Nephron progenitor cell (in vitro differentiated cells): Measurements from ENCODE around the gene RAB3GAP1.

ENCODE experiments used
- DNase-seq: peaks from one replicate; pipeline ENCODE4 v3.0.0; 2021
- H3K27ac Mint-ChIP-seq: 2 replicates; pipeline ENCODE4 v1.8.0; 2021; ENCODE audit warnings: mild to moderate bottlenecking, moderate library complexity, mixed read lengths
- H3K27me3 Mint-ChIP-seq: 2 replicates; pipeline ENCODE4 v1.8.0; 2021; ENCODE audit warnings: mild to moderate bottlenecking, low read depth, mixed read lengths; ENCODE audit not compliant: poor library complexity
- H3K36me3 Mint-ChIP-seq: 2 replicates; pipeline ENCODE4 v1.8.0; 2021; ENCODE audit warnings: low read depth, mixed read lengths
- H3K4me1 Mint-ChIP-seq: 2 replicates; pipeline ENCODE4 v1.8.0; 2021; ENCODE audit warnings: mixed read lengths
- H3K4me3 Mint-ChIP-seq: 2 replicates; pipeline ENCODE4 v1.8.0; 2021; ENCODE audit warnings: mild to moderate bottlenecking, moderate library complexity, mixed read lengths
- H3K9me3 Mint-ChIP-seq: 2 replicates; pipeline ENCODE4 v1.8.0; 2021; ENCODE audit warnings: mild to moderate bottlenecking, moderate library complexity, mixed read lengths
- CTCF ChIP-seq: fragments of 200-600 bp; sonication (generic); IDR thresholded peaks from 2 replicates; pipeline ENCODE4 v1.5.0; 2021; ENCODE audit warnings: antibody characterized with exemption

RAB3GAP1 gene

GRCh38 chr2:135093193-135093592 is 41.1 kb downstream of the RAB3GAP1 start:
- Mint-ChIP-seq H3K4me1 (no peaks in the 10 kb centered on the region), H3K36me3 (peaks cover 40% of the 10 kb centered on the region), H3K27ac (peak overlapping the region; percentile 12), H3K9me3 (peaks cover 13% of the 10 kb centered on the region), H3K4me3 (no peak overlapping the region), H3K27me3 (no peaks in the 10 kb centered on the region)
- no peak for TF ChIP-seq CTCF
- no peak for DNase-seq

DNA sequence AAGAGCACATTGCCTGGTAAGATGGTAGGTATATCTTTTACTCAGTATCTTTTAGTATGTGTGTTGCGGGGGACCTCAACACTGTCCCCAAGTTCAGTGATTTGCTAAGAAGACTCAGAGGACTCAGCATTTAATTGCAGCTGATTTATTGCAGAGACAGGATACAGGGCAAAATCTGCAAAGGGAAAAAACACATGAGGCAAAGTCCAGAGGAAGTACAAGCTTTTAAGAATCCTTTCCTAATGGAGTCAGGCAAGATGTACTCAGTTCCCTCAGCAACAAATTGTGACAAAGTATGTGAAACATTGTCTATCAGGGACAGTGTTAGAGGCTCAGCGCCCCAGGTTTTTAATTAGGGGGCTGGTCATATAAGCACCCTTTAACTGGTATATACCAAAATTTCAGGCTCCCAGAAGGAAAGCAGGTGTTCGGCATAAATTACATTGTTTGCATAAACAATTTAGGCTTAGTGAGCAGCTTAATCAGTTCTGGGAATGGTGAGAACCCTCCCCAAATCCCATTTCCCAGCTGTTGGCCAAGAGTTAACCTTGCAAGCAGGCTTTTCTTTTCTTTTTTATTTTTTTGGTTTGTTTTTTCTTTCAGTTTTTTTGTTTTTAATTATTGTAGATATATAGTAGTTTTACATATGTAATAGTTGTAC is 41.7 kb downstream of the RAB3GAP1 start:
- Mint-ChIP-seq H3K9me3 (peaks cover 9% of the 10 kb centered on the region), H3K4me3 (no peak overlapping the region), H3K4me1 (no peaks in the 10 kb centered on the region), H3K27me3 (no peaks in the 10 kb centered on the region), H3K36me3 (peaks cover 37% of the 10 kb centered on the region), H3K27ac (no peak overlapping the region)
- no peak for DNase-seq
- no peak for TF ChIP-seq CTCF

- Mint-ChIP-seq H3K4me1 (no peaks in the 10 kb centered on the region), H3K4me3 (no peak overlapping the region)
- TF ChIP-seq CTCF, result no peak
These were observed 42.4 kb downstream of the RAB3GAP1 start for GRCh38 chr2:135094508-135094907.

DNA sequence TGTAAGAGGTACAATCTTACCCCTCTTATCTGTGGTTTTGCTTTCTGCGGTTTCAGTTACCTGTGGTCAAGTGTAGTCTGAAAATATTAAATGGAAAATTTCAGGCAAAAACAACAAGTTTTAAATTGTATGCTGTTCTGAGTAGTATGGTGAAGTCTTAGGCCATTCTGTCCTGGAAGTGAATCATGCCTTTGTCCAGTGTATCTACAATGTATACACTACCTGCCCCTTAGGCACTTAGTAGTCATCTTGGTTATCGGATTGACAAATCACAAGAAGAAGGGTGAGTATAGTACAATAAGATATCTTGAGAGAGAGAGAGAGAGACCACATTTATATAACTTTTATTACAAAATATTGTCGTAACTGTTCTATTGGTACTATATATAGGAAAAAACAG is 43.5 kb downstream of the RAB3GAP1 start:
- TF ChIP-seq CTCF, result no peak
- H3K4me3 Mint-ChIP-seq, result no peak overlapping the region
- H3K4me1 Mint-ChIP-seq, result no peaks in the 10 kb centered on the region
- no peak overlapping the region for H3K27ac Mint-ChIP-seq
- H3K36me3 Mint-ChIP-seq, result peaks cover 29% of the 10 kb centered on the region
- H3K9me3 Mint-ChIP-seq, result no peaks in the 10 kb centered on the region
- DNase-seq, result no peak
- no peaks in the 10 kb centered on the region for H3K27me3 Mint-ChIP-seq

More at GRCh38 chr2:135094508-135094907, 42.4 kb downstream of the RAB3GAP1 start:
- no peak for DNase-seq
- H3K27me3 Mint-ChIP-seq, result no peaks in the 10 kb centered on the region
- H3K9me3 Mint-ChIP-seq, result peaks cover 2% of the 10 kb centered on the region
- H3K36me3 Mint-ChIP-seq, result peaks cover 30% of the 10 kb centered on the region
- no peak overlapping the region for H3K27ac Mint-ChIP-seq

DNA sequence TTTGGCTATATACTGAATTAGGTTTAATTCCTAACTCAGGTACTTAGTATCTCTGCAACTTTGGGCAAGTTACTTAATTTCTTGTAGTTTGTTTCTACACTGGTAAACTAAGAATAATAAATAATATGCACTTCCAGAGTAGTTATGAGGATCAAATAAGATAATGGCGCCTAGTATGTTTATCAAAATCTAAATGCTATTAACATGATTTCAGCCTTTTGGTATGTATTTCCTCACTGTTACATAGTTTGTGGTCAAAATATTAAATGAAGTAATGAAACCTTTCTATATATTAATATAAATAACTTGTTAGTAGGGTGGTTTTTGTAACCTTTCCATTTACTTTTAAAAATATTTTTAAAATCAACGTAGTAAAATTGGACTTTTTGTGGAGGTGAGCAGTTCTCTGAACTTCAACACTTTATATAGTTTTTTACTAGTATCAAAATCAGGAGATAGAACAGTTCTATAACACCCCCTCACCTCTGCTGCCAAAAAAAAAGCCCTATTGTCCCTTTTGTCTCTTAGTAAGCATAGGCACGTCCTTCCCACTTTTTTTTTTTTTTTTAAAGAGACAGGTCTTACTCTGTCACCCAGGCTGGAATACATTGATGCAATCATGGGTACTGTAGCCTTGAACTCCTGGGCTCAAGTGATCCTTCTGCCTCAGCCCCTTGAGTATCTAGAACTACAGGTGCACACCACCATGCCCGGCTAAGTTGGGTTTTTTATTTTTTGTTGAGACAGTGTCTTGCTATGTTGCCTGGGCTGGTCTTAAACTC is 44.8 kb downstream of the RAB3GAP1 start:
- Mint-ChIP-seq H3K36me3 (peaks cover 37% of the 10 kb centered on the region), H3K4me3 (no peak overlapping the region), H3K27ac (no peak overlapping the region), H3K27me3 (no peaks in the 10 kb centered on the region), H3K9me3 (peaks cover 2% of the 10 kb centered on the region), H3K4me1 (no peaks in the 10 kb centered on the region)
- no peak for DNase-seq
- TF ChIP-seq CTCF, result no peak
